Stimulated activated CD4-positive, alpha-beta T cell treated with anti-CD3 and anti-CD28 coated beads, Interleukin-15, amount 100 ng/mL, for 1 hour (primary cell): ENCODE results near the gene MYBBP1A.

ENCODE experiments used
- DNase-seq, 2 donors: peaks; one replicate each; pipeline ENCODE4 v3.0.0-alpha.2; 2020; ENCODE audit warnings: low read depth in 1 of 2, low spot score in 1 of 2

MYBBP1A gene

GRCh38 chr17:4520894-4521600 is 34.1 kb downstream of the MYBBP1A start:
- DNase-seq: no peak

- DNase-seq: no peak
Observed at GRCh38 chr17:4520060-4520893, 34.9 kb downstream of the MYBBP1A start.

- DNase-seq: no peak
Observed at GRCh38 chr17:4519361-4519788, 35.8 kb downstream of the MYBBP1A start.

- DNase-seq: no peak
Observed at GRCh38 chr17:4518901-4519300, 36.3 kb downstream of the MYBBP1A start.

- no peak for DNase-seq
Observed at GRCh38 chr17:4516735-4517134, 38.4 kb downstream of the MYBBP1A start.

GRCh38 chr17:4515501-4515900 is 39.7 kb downstream of the MYBBP1A start:
- DNase-seq: no peak

- DNase-seq: no peak
Observed at GRCh38 chr17:4514779-4515178, 40.4 kb downstream of the MYBBP1A start.

- DNase-seq: no peak
Observed at GRCh38 chr17:4514206-4514605, 41.0 kb downstream of the MYBBP1A start.

- no peak for DNase-seq
Observed at GRCh38 chr17:4513113-4514032, 41.8 kb downstream of the MYBBP1A start.

- DNase-seq: no peak
Observed at GRCh38 chr17:4512156-4513112, 42.8 kb downstream of the MYBBP1A start.

- DNase-seq: no peak
Observed at GRCh38 chr17:4511199-4511932, 43.8 kb downstream of the MYBBP1A start.

GRCh38 chr17:4510618-4510941 is 44.6 kb downstream of the MYBBP1A start:
- DNase-seq: no peak

- DNase-seq: no peak
Observed at GRCh38 chr17:4509923-4510617, 45.1 kb downstream of the MYBBP1A start.

- DNase-seq: no peak
Observed at GRCh38 chr17:4509401-4509800, 45.8 kb downstream of the MYBBP1A start.

GRCh38 chr17:4508207-4508606 is 47.0 kb downstream of the MYBBP1A start:
- DNase-seq: no peak

GRCh38 chr17:4507361-4508111 is 47.6 kb downstream of the MYBBP1A start:
- no peak for DNase-seq

- DNase-seq: no peak
Observed at GRCh38 chr17:4506892-4507291, 48.3 kb downstream of the MYBBP1A start.

- no peak for DNase-seq
Observed at GRCh38 chr17:4506175-4506813, 48.9 kb downstream of the MYBBP1A start.
